ENCODE measurements around the gene PSMA6.
A peak's percentile ranks its signal among the peaks of the same experiment; 100 is the strongest.
"Not testable (repeated sequence)": the region's sequence is repeated elsewhere in the genome, so short reads cannot be mapped to it uniquely, and the experiment has no call there.

PSMA6 gene

DNA sequence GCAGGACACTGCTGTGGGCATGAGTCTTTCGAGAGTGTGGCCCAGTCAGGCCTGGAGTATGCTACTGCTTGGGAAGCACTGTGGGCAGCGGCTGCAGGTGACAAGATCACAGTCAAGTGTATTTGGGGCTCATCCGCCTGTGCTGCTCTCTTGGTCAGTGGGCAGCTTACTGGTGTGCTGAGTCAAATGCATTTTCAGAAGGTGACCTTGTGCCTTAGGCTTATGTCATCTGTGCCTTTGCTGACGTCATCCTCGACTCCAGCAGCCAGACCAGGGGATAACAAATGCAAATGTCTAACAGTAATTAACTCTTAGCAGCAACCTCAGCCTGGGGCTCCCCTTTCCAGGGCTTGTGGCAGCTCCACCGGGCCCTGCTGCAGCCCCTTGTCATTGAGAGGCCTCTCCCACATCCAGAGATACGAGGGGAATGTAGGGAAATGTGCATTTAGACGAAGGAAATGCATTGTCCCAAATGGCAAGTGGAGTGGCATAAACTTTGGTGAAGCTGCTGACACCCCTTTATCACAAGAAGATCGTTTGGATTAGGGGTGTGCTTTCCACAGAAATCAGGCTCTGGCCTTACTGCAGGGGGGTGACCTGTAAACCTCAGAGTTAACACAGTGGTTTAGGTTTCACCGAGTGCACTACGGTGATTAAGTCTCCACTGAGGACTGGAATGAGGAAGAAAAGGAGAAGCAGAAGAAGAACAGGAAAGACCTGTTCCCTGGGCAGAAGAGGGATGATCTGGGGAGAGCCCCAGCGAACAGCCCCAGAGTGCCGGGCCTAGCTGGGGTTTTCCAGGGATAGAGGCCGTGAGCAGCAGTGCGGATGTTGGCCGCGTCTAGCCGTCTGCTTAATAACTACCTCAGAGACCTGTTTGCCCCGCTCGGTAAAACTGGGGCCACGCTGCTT, 39.7 kb downstream of the PSMA6 start:
- no peak overlapping the region for H3K4me3 ChIP-seq (ENCODE audit: low read depth, low read length)
- no peak for DNase-seq (ENCODE audit: low read depth)
- no peak for TF ChIP-seq MYC (IDR thresholded peaks at IDR 0.05; ENCODE audit: low read depth, low read length)
- no peak for TF ChIP-seq POLR2A (IDR thresholded peaks at IDR 0.05; ENCODE audit: extremely low read depth, insufficient read length)
- TF ChIP-seq MAX (IDR thresholded peaks at IDR 0.05; ENCODE audit: low read depth, low read length): no peak
- no peak for TF ChIP-seq CTCF (IDR thresholded peaks at IDR 0.05; ENCODE audit: low read depth, low read length)

GRCh38 chr14:35332517-35333263, 40.5 kb downstream of the PSMA6 start:
- peak; percentile 68 for DNase-seq (ENCODE audit: low read depth)
- no peak overlapping the region for H3K4me3 ChIP-seq (ENCODE audit: low read depth, low read length)
- TF ChIP-seq CTCF (IDR thresholded peaks at IDR 0.05; ENCODE audit: low read depth, low read length) (no peak), MAX (IDR thresholded peaks at IDR 0.05; ENCODE audit: low read depth, low read length) (0 out of 2 replicates have a peak, but pooled peaks have one; percentile 31), POLR2A (IDR thresholded peaks at IDR 0.05; ENCODE audit: extremely low read depth, insufficient read length) (no peak), MYC (IDR thresholded peaks at IDR 0.05; ENCODE audit: low read depth, low read length) (no peak)

GRCh38 chr14:35333264-35333730, 41.1 kb downstream of the PSMA6 start:
- no peak overlapping the region for H3K4me3 ChIP-seq (ENCODE audit: low read depth, low read length)
- no peak for DNase-seq (ENCODE audit: low read depth)
- TF ChIP-seq MYC (IDR thresholded peaks at IDR 0.05; ENCODE audit: low read depth, low read length) (no peak), POLR2A (IDR thresholded peaks at IDR 0.05; ENCODE audit: extremely low read depth, insufficient read length) (no peak)

DNA sequence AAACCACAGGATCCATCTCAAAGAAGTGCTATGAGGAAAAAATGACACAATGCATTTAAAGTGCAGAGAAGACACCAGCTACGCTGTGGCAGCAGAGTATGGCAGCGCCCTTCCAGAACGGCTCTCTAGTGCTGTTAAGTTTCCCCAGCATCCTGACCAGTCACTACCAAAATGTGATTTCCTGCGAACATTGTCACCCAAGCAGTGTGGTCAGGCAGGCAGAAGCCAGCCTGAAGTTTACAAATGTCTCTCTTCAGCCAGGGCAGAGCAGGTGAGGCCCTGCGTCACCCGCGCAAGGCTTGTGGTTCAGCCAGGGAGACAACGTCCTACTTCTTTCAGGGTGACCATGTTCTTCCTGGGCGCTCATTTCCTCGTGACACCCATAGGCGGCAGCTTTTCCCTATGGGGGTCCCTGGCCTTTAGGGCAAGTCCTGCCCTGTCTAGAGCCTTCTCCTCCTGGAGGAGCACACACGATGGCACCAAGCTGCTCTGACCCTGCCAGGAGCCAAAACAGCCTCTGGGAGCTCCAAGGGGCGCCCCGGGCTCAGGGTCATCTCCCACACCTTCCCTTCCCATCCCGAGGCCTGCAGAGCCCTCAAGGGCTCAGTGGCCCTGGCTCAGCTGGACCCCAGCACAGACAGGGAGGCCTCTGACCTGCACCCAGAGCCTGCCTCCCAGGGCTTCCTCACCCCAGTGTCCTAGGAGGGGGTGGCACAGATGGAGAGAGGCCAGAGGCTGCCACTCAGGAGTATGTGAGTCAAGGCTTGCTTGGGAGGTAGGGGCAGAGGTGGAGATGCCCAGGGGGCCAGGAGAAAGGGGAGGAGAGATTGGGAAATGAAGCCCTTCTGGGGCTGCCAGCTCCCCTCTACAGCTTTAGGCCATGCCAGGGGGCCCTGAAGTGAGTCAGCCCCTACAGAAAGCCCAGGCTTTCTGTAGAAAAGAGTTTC, 41.9 kb downstream of the PSMA6 start:
- no peak overlapping the region for H3K4me3 ChIP-seq (ENCODE audit: low read depth, low read length)
- TF ChIP-seq MYC (IDR thresholded peaks at IDR 0.05; ENCODE audit: low read depth, low read length) (no peak), CTCF (IDR thresholded peaks at IDR 0.05; ENCODE audit: low read depth, low read length) (peak; percentile 8), POLR2A (IDR thresholded peaks at IDR 0.05; ENCODE audit: extremely low read depth, insufficient read length) (no peak), MAX (IDR thresholded peaks at IDR 0.05; ENCODE audit: low read depth, low read length) (no peak)
- DNase-seq (ENCODE audit: low read depth): peak; percentile 53

GRCh38 chr14:35335388-35336092, 43.4 kb downstream of the PSMA6 start:
- DNase-seq (ENCODE audit: low read depth): no peak
- TF ChIP-seq POLR2A (IDR thresholded peaks at IDR 0.05; ENCODE audit: extremely low read depth, insufficient read length) (no peak), MYC (IDR thresholded peaks at IDR 0.05; ENCODE audit: low read depth, low read length) (no peak), MAX (IDR thresholded peaks at IDR 0.05; ENCODE audit: low read depth, low read length) (no peak), CTCF (IDR thresholded peaks at IDR 0.05; ENCODE audit: low read depth, low read length) (no peak)
- no peak overlapping the region for H3K4me3 ChIP-seq (ENCODE audit: low read depth, low read length)

DNA sequence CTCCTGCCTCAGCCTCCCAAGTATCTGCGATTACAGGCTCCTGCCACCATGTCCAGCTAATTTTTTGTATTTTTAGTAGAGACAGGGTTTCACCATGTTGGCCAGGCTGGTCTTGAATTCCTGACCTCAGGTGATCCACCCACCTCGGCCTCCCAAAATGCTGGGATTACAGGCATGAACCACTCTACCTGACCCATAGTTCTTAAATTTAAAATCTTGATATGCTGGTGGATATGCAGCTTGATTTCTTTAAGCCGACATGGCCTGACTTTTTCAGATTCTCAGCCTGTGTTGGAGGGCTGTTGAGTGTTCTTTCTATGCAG, 44.0 kb downstream of the PSMA6 start:
- DNase-seq (ENCODE audit: low read depth); H3K4me3 ChIP-seq (ENCODE audit: low read depth, low read length): not testable (repeated sequence)

Data from NB4 (cell line).